Breast epithelium (tissue), 4 donors: ENCODE data around the gene ZNF407. TPM values are rescaled to one million over a fixed set of nuclear protein-coding genes. Genes with fewer than 3 reads are reported as not detected.

Source experiments
- DNase-seq, 2 donors: peaks; one replicate each; pipeline ENCODE4 v3.0.0-alpha.2; 2019; ENCODE audit warnings: low spot score in 2 of 2
- H3K27ac ChIP-seq, 2 donors: fragments of 200-600 bp; sonication (generic) in 1 of 2; one replicate each; pipeline ENCODE4 v1.5.1; 2016 to 2019; ENCODE audit warnings: mild to moderate bottlenecking in 1 of 2
- H3K27me3 ChIP-seq, 2 donors: fragments of 200-600 bp; sonication (generic) in 1 of 2; one replicate each; pipeline versions ENCODE4 v1.5.1 to v1.6.0; 2017 to 2019; ENCODE audit warnings: control low read depth in 1 of 2, mild to moderate bottlenecking in 1 of 2
- H3K36me3 ChIP-seq: fragments of 200-600 bp; one replicate; pipeline ENCODE4 v1.5.1; 2019
- H3K4me1 ChIP-seq, 2 donors: fragments of 200-600 bp; sonication (generic); one replicate each; pipeline ENCODE4 v1.5.1; 2016 to 2019; ENCODE audit warnings: control low read depth in 1 of 2
- H3K4me3 ChIP-seq, 3 donors: fragments of 200-600 bp; sonication (generic); 1 replicate in 2 of 3; 2 replicates in 1 of 3; pipeline ENCODE4 v1.5.1; 2016 to 2019; ENCODE audit warnings: mild to moderate bottlenecking in 3 of 3, moderate library complexity in 2 of 3
- H3K9me3 ChIP-seq, 2 donors: fragments of 200-600 bp; sonication (generic) in 1 of 2; one replicate each; pipeline ENCODE4 v1.5.1; 2016 to 2019; ENCODE audit warnings: control low read depth in 1 of 2
- CTCF ChIP-seq, 3 donors: fragments of 450-650 bp; IDR thresholded peaks; one replicate each; pipeline ENCODE4 v1.5.1; 2016 to 2017; ENCODE audit warnings: antibody characterized with exemption in 3 of 3, mild to moderate bottlenecking in 3 of 3, moderate library complexity in 3 of 3
- POLR2A ChIP-seq: fragments of 450-650 bp; IDR thresholded peaks from one replicate; pipeline ENCODE4 v1.6.1; 2016; ENCODE audit warnings: antibody characterized with exemption, mild to moderate bottlenecking, moderate library complexity
- POLR2AphosphoS5 ChIP-seq, 3 donors: sonication (generic); formaldehyde crosslinking; IDR thresholded peaks; one replicate each; pipeline ENCODE4 v1.6.1; 2017; ENCODE audit warnings: antibody characterized with exemption in 3 of 3
- intact Hi-C: fragments of 100-400 bp; cut with DNase I; formaldehyde crosslinking; loops from one replicate; pipeline ENCODE4 v1.15.1; 2023; ENCODE audit warnings: low total_unique reads
- total RNA-seq, 3 donors: library from RNA; depleted of rRNA; stranded (reverse); fragments of >200 nt; gene quantifications; one replicate each; pipeline ENCODE4 v1.1.0, GENCODE V29; 2016

The ZNF407 gene
- total RNA-seq, 3 donors from 2014 or later = 14.9 to 30.1 (median 22.3) TPM

DNA sequence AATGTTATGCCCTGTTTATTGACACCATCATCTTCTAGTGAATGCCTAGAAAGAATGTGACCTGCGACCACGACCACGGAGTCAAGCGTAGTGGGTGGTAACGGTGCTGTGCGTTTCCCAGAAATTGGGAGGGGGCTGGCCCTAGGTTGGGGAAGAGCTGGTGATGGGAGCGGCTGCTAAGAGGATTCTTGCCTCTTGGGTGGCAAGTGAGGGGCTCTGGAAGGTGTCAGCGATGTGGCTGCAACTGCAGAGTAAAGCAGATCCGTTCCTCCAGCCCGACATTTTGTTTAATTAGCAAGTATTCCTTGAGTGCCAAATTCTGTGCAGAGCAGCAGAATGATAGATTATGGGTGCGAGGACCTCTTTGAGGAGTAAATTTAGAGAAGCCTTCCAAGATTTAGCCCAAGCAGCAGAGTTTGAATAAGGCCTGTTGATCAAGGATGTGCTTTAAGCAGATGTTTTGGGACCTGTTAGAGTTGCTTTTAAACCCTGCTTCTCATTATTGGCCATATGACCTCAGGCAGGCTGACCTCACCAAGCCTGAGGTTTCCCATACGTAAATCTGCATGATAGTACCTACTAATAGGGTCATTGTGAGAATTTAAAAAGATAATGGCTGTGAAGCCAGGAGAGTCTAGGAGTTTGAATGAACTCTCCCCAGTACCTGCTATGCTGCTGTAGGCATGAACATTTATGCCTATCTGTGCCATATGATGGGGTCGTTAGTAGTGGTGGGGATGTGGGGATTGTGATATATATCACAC, 323.6 kb downstream of the ZNF407 start:
- H3K36me3 ChIP-seq = no peaks in the 10 kb centered on the region
- H3K27ac ChIP-seq = no peak overlapping the region
- H3K27me3 ChIP-seq = no peaks in the 10 kb centered on the region
- intact Hi-C loops = no loop called here
- H3K4me3 ChIP-seq = no peak overlapping the region
- no peak for TF ChIP-seq POLR2AphosphoS5 (IDR thresholded peaks at IDR 0.05)
- no peak for TF ChIP-seq CTCF (IDR thresholded peaks at IDR 0.05)
- TF ChIP-seq POLR2A = no peak
- H3K9me3 ChIP-seq = no peaks in the 10 kb centered on the region
- no peaks in the 10 kb centered on the region for H3K4me1 ChIP-seq
- DNase-seq = no peak

GRCh38 chr18:74926051-74926450, 328.4 kb downstream of the ZNF407 start:
- TF ChIP-seq POLR2AphosphoS5 (IDR thresholded peaks at IDR 0.05) (no peak), POLR2A (no peak)
- no peaks in the 10 kb centered on the region for H3K9me3 ChIP-seq
- H3K4me3 ChIP-seq = no peak overlapping the region
- no peaks in the 10 kb centered on the region for H3K36me3 ChIP-seq
- no peak for DNase-seq
- H3K27ac ChIP-seq = no peak overlapping the region
- no peaks in the 10 kb centered on the region for H3K4me1 ChIP-seq
- no peaks in the 10 kb centered on the region for H3K27me3 ChIP-seq
- intact Hi-C loops = no loop called here

DNA sequence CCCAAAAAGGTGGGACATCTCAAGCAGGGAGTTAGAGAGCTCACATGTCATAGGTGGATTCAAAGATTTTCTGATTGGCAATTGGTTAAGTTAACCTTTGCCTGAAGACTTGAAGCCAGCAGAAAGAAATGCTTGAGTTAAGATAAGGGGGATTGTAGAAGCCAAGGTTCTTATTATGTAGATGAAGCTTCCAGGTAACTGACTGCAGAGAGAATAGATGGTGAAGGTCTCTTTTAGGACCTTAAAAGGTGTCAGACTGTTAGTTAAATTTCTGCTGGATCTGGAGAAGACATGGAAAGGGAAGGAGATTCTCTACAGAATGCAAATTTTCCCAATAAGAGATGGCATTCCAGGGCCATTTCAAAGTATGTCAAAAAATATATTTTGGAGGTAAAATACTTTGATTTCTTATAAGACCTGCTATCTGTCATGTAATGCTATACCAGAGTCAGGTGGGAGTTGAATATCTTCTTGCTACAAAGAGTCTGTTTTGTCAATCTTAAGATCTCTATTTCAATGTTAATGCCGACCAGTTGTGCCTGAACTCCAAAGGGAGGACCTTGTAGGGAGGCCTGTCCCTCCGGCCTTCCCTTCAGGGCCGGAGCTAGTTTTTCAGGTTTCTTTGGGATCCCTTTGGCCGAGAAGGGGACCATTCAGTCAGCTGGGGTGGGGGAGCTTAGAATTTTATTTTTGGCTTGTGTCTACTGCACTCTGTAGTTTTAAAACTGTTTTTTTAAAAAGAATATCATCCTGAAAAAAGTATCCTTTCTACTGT, 330.7 kb downstream of the ZNF407 start:
- no peak overlapping the region for H3K27ac ChIP-seq
- no peaks in the 10 kb centered on the region for H3K36me3 ChIP-seq
- H3K4me3 ChIP-seq = no peak overlapping the region
- DNase-seq = no peak
- H3K4me1 ChIP-seq = no peaks in the 10 kb centered on the region
- H3K9me3 ChIP-seq = no peaks in the 10 kb centered on the region
- H3K27me3 ChIP-seq = no peaks in the 10 kb centered on the region
- intact Hi-C loops = no loop called here
- TF ChIP-seq POLR2AphosphoS5 (IDR thresholded peaks at IDR 0.05) (no peak), POLR2A (no peak), CTCF (IDR thresholded peaks at IDR 0.05) (no peak)

- intact Hi-C loops = no loop called here
- Histone ChIP-seq H3K36me3 (no peaks in the 10 kb centered on the region), H3K9me3 (no peaks in the 10 kb centered on the region), H3K27ac (no peak overlapping the region), H3K4me1 (no peaks in the 10 kb centered on the region), H3K4me3 (no peak overlapping the region), H3K27me3 (no peaks in the 10 kb centered on the region)
- DNase-seq = peak; percentile 18 to 55
- TF ChIP-seq POLR2AphosphoS5 (IDR thresholded peaks at IDR 0.05) (no peak), CTCF (IDR thresholded peaks at IDR 0.05) (no peak), POLR2A (no peak)
Observed at GRCh38 chr18:74929110-74929509, 331.4 kb downstream of the ZNF407 start.

GRCh38 chr18:74930616-74931015, 332.9 kb downstream of the ZNF407 start:
- TF ChIP-seq POLR2AphosphoS5 (IDR thresholded peaks at IDR 0.05) (no peak), POLR2A (no peak), CTCF (IDR thresholded peaks at IDR 0.05) (no peak)
- intact Hi-C loops = no loop called here
- H3K36me3 ChIP-seq = no peaks in the 10 kb centered on the region
- no peak overlapping the region for H3K27ac ChIP-seq
- H3K27me3 ChIP-seq = no peaks in the 10 kb centered on the region
- no peaks in the 10 kb centered on the region for H3K9me3 ChIP-seq
- no peak overlapping the region for H3K4me3 ChIP-seq
- H3K4me1 ChIP-seq = no peaks in the 10 kb centered on the region
- DNase-seq = no peak
